Measurements from ENCODE around the gene PKDCC. TPM values are rescaled to one million over a fixed set of nuclear protein-coding genes. Genes with fewer than 3 reads are reported as not detected.

The PKDCC gene
- total and polyA plus RNA-seq, 2 of the 13 experiments (the other 11 are each of a cell fraction or from before 2014, with no cell fraction given): 52.6 to 58.8 TPM

DNA sequence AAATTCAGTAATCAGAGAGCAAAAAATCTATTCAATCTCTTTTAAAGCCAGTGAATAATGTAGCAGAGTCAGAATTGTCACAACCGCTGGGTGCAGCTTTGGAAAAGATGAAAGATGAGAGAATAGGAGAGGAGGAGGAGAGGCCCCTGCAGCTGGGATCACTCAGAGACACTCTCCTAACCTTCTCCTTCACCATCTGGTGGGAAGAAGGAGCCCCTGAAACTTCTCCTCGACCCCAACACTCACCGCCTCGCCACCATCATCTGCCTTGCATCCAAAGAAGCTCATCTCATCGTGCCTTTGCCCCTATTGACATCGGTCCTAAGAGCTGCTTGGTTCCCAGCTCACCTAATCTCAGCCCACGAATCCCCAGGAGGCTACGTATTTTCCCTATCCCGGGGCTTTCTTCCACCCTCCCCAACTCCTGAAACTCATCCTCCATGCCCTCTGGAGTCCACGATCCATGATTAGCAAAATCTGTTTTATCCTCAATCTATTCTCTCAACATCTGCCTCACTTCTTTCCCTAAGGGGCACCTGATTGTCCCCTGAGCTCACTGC is 58.5 kb downstream of the PKDCC start (continued):
- TF ChIP-seq SAFB2 (CRISPR knock-in tag; IDR thresholded peaks at IDR 0.05; ENCODE audit: borderline replicate concordance, low read depth): 0 out of 2 replicates have a peak, but pooled peaks have one; percentile 52
- TF ChIP-seq MXD4 (CRISPR knock-in tag; IDR thresholded peaks at IDR 0.05): peak; percentile 11; the same call in 1 of the 2 replicates
- 0 out of 2 replicates have a peak, but pooled peaks have one; percentile 17 for TF ChIP-seq ZNF354B (CRISPR knock-in tag; IDR thresholded peaks at IDR 0.05)
- TF ChIP-seq TGIF2 (CRISPR knock-in tag; IDR thresholded peaks at IDR 0.05): 0 out of 2 replicates have a peak, but pooled peaks have one; percentile 3
- TF ChIP-seq REXO4 (CRISPR knock-in tag; IDR thresholded peaks at IDR 0.05; ENCODE audit: borderline replicate concordance): no peak
- TF ChIP-seq NCOA1 (CRISPR knock-in tag; IDR thresholded peaks at IDR 0.05): 0 out of 2 replicates have a peak, but pooled peaks have one; percentile 67
- TF ChIP-seq, protein P1, sequence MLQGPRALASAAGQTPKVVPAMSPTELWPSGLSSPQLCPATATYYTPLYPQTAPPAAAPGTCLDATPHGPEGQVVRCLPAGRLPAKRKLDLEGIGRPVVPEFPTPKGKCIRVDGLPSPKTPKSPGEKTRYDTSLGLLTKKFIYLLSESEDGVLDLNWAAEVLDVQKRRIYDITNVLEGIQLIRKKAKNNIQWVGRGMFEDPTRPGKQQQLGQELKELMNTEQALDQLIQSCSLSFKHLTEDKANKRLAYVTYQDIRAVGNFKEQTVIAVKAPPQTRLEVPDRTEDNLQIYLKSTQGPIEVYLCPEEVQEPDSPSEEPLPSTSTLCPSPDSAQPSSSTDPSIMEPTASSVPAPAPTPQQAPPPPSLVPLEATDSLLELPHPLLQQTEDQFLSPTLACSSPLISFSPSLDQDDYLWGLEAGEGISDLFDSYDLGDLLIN (CRISPR knock-in tag; IDR thresholded peaks at IDR 0.05; ENCODE audit: borderline replicate concordance): 0 out of 2 replicates have a peak, but pooled peaks have one; percentile 42
- TF ChIP-seq, protein P2, sequence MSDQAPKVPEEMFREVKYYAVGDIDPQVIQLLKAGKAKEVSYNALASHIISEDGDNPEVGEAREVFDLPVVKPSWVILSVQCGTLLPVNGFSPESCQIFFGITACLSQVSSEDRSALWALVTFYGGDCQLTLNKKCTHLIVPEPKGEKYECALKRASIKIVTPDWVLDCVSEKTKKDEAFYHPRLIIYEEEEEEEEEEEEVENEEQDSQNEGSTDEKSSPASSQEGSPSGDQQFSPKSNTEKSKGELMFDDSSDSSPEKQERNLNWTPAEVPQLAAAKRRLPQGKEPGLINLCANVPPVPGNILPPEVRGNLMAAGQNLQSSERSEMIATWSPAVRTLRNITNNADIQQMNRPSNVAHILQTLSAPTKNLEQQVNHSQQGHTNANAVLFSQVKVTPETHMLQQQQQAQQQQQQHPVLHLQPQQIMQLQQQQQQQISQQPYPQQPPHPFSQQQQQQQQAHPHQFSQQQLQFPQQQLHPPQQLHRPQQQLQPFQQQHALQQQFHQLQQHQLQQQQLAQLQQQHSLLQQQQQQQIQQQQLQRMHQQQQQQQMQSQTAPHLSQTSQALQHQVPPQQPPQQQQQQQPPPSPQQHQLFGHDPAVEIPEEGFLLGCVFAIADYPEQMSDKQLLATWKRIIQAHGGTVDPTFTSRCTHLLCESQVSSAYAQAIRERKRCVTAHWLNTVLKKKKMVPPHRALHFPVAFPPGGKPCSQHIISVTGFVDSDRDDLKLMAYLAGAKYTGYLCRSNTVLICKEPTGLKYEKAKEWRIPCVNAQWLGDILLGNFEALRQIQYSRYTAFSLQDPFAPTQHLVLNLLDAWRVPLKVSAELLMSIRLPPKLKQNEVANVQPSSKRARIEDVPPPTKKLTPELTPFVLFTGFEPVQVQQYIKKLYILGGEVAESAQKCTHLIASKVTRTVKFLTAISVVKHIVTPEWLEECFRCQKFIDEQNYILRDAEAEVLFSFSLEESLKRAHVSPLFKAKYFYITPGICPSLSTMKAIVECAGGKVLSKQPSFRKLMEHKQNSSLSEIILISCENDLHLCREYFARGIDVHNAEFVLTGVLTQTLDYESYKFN (CRISPR knock-in tag; conservative IDR thresholded peaks at IDR 0.05): peak; percentile 15; the same call in 1 of the 2 replicates
- TF ChIP-seq AKAP8 (CRISPR knock-in tag; IDR thresholded peaks at IDR 0.05): peak; percentile 73; the same call in 1 of the 2 replicates
- peak; percentile 15; the same call in 1 of the 2 replicates for TF ChIP-seq ZSCAN25 (CRISPR knock-in tag; IDR thresholded peaks at IDR 0.05)
- 0 out of 2 replicates have a peak, but pooled peaks have one; percentile 14 for TF ChIP-seq DNMT1 (CRISPR knock-in tag; IDR thresholded peaks at IDR 0.05)
- TF ChIP-seq TBX2 (CRISPR knock-in tag; IDR thresholded peaks at IDR 0.05; ENCODE audit: borderline replicate concordance): peak; percentile 12; the same call in 1 of the 2 replicates
- TF ChIP-seq ZNF878 (CRISPR knock-in tag; IDR thresholded peaks at IDR 0.05): 0 out of 2 replicates have a peak, but pooled peaks have one; percentile 5
- TF ChIP-seq, protein P3, sequence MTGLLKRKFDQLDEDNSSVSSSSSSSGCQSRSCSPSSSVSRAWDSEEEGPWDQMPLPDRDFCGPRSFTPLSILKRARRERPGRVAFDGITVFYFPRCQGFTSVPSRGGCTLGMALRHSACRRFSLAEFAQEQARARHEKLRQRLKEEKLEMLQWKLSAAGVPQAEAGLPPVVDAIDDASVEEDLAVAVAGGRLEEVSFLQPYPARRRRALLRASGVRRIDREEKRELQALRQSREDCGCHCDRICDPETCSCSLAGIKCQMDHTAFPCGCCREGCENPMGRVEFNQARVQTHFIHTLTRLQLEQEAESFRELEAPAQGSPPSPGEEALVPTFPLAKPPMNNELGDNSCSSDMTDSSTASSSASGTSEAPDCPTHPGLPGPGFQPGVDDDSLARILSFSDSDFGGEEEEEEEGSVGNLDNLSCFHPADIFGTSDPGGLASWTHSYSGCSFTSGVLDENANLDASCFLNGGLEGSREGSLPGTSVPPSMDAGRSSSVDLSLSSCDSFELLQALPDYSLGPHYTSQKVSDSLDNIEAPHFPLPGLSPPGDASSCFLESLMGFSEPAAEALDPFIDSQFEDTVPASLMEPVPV (CRISPR knock-in tag; IDR thresholded peaks at IDR 0.05): 0 out of 2 replicates have a peak, but pooled peaks have one; percentile 9
- TF ChIP-seq, protein P4, sequence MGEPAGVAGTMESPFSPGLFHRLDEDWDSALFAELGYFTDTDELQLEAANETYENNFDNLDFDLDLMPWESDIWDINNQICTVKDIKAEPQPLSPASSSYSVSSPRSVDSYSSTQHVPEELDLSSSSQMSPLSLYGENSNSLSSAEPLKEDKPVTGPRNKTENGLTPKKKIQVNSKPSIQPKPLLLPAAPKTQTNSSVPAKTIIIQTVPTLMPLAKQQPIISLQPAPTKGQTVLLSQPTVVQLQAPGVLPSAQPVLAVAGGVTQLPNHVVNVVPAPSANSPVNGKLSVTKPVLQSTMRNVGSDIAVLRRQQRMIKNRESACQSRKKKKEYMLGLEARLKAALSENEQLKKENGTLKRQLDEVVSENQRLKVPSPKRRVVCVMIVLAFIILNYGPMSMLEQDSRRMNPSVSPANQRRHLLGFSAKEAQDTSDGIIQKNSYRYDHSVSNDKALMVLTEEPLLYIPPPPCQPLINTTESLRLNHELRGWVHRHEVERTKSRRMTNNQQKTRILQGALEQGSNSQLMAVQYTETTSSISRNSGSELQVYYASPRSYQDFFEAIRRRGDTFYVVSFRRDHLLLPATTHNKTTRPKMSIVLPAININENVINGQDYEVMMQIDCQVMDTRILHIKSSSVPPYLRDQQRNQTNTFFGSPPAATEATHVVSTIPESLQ (CRISPR knock-in tag; conservative IDR thresholded peaks at IDR 0.05): no peak
- TF ChIP-seq SRY (CRISPR knock-in tag; IDR thresholded peaks at IDR 0.05): no peak
- TF ChIP-seq TARDBP (CRISPR knock-in tag; IDR thresholded peaks at IDR 0.05): 0 out of 2 replicates have a peak, but pooled peaks have one; percentile 1
- TF ChIP-seq, protein P5, sequence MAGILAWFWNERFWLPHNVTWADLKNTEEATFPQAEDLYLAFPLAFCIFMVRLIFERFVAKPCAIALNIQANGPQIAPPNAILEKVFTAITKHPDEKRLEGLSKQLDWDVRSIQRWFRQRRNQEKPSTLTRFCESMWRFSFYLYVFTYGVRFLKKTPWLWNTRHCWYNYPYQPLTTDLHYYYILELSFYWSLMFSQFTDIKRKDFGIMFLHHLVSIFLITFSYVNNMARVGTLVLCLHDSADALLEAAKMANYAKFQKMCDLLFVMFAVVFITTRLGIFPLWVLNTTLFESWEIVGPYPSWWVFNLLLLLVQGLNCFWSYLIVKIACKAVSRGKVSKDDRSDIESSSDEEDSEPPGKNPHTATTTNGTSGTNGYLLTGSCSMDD (CRISPR knock-in tag; IDR thresholded peaks at IDR 0.05): no peak
- TF ChIP-seq ZBTB3 (CRISPR knock-in tag; IDR thresholded peaks at IDR 0.05; ENCODE audit: borderline replicate concordance, low read depth): 0 out of 2 replicates have a peak, but pooled peaks have one; percentile 3

Data from HepG2 (cell line).